Activated T-cell treated with anti-CD3 and anti-CD28 coated beads, Interleukin-2, amount 50 U/mL, for 4 hours (primary cell): ENCODE results near the gene IQCE. TPM values are rescaled to one million over a fixed set of nuclear protein-coding genes. Genes with fewer than 3 reads are reported as not detected.
"Not testable (repeated sequence)": the region's sequence is repeated elsewhere in the genome, so short reads cannot be mapped to it uniquely, and the experiment has no call there.

ENCODE experiments used
- ATAC-seq, 2 donors: fragments of 200-7000 bp; cut with Tn5 transposase; one replicate each; pipeline ENCODE4 v1.10.0; 2021
- DNase-seq: peaks from one replicate; pipeline ENCODE4 v3.0.0-alpha.2; 2020
- H3K27me3 Mint-ChIP-seq: one replicate; pipeline ENCODE4 v1.8.0; 2021; ENCODE audit warnings: low read depth, mixed read lengths
- H3K36me3 Mint-ChIP-seq: one replicate; pipeline ENCODE4 v1.8.0; 2022; ENCODE audit warnings: mixed read lengths; ENCODE audit not compliant: insufficient read depth
- H3K4me1 Mint-ChIP-seq: one replicate; pipeline ENCODE4 v1.8.0; 2021; ENCODE audit warnings: low read depth, mixed read lengths
- H3K4me3 Mint-ChIP-seq: one replicate; pipeline ENCODE4 v1.8.0; 2021; ENCODE audit warnings: mild to moderate bottlenecking, moderate library complexity, mixed read lengths
- H3K9me3 Mint-ChIP-seq: one replicate; pipeline ENCODE4 v1.8.0; 2021; ENCODE audit warnings: mixed read lengths
- total RNA-seq, 3 donors: library from RNA; stranded (reverse); gene quantifications; one replicate each; pipeline ENCODE4 v1.2.1, GENCODE V29; 2021

Gene IQCE
- total RNA-seq, 3 donors from 2014 or later: 8.9 to 10.4 (median 9.0) TPM

DNA sequence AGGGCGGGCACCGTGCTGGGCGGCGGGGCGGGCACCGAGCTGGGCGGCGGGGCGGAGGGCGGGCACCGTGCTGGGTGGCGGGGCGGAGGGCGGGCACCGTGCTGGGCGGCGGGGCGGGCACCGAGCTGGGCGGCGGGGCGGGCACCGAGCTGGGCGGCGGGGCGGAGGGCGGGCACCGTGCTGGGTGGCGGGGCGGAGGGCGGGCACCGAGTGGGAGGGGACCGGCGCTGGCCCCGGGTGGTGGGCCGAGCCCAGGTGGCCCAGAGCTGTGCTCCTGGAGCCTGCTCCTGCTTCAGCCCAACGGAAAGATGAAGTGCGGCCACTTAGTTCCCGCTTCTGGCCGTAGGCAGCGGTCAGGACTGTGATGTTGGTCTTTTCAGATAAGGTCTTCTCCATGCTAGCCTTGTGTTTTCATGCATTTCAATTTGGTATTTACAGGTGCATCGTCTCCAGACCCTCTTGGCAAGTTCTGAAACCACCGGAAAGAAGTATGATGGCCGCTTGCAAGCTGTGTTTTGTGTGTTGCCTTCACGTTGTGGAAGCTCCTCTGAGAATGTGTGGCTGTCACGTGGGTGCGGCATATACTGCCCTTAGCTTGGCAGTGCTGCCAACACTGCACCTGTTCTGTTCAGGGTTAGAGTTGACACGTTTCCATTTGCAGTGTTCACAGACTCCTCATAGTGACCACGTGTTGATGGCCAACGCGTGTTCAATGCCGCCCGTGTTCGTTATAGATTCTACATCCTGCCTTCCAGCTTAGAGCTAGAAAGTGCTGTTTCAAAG is 25.2 kb downstream of the IQCE start:
- no peak for ATAC-seq
- no peaks in the 10 kb centered on the region for H3K9me3 Mint-ChIP-seq

DNA sequence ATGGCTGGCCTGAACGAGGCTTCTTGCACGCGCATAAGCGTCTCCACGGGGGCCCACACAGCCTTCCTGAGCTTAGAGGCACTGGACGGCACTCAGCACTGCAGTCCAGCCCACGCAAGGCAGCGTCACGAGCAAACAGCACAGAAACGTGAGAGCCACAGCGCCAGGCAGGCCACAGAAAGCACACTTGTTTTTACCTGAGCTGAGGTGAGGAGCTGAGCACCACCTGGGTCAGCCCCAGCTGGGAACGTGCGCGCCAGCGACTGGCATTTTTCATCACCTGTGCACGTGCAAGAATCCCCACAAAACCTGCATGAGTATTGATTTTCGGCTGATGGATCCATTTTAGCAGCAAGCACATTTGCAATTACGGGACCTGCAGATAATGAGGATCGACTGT is 26.7 kb downstream of the IQCE start:
- no peak for ATAC-seq
- Mint-ChIP-seq H3K4me1 (no peaks in the 10 kb centered on the region), H3K36me3 (peaks cover 9% of the 10 kb centered on the region), H3K27me3 (no peaks in the 10 kb centered on the region), H3K4me3 (no peak overlapping the region), H3K9me3 (no peaks in the 10 kb centered on the region)
- no peak for DNase-seq

More for the DNA sequence above, 25.2 kb downstream of the IQCE start:
- Mint-ChIP-seq H3K4me3 (no peak overlapping the region), H3K4me1 (no peaks in the 10 kb centered on the region), H3K27me3 (no peaks in the 10 kb centered on the region), H3K36me3 (peaks cover 9% of the 10 kb centered on the region)
- DNase-seq: no peak

DNA sequence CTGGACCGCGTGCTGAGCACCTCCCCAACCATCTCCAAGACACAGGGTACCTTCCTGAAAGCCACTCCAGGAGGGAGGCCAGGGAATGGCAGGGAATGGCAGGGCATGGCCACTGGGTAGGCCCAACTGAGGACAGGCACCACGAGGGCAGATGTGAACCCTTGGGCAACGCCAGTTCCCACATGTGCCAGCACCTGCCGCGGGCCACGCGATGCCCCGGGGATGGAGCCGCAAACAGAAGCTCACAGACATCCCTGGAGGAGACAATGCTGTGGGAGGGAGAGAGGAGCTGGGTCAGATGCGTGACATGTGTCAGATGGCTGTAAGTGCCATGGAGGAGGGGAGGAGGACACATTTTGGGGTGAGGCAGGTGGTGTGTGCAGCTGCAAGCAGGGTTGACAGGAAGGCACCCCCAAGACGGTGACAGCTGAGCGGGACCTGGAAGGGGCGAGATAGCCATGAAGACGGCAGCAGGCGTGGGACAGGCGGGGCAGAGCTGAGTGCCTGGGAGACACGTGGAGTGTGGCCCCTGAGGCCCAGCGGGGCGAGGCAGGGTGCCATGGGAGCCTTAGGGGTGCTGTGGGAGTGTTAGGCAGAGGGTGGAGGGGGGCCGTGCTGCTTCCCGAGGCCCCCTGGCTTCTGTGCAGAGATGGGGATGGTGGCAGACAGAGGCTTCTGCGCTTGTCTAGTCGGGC is 27.7 kb downstream of the IQCE start:
- ATAC-seq (no peak), DNase-seq (no peak)
- H3K27me3 Mint-ChIP-seq: no peaks in the 10 kb centered on the region
- no peaks in the 10 kb centered on the region for H3K9me3 Mint-ChIP-seq
- H3K4me3 Mint-ChIP-seq: no peak overlapping the region
- peaks cover 9% of the 10 kb centered on the region for H3K36me3 Mint-ChIP-seq
- no peaks in the 10 kb centered on the region for H3K4me1 Mint-ChIP-seq

DNA sequence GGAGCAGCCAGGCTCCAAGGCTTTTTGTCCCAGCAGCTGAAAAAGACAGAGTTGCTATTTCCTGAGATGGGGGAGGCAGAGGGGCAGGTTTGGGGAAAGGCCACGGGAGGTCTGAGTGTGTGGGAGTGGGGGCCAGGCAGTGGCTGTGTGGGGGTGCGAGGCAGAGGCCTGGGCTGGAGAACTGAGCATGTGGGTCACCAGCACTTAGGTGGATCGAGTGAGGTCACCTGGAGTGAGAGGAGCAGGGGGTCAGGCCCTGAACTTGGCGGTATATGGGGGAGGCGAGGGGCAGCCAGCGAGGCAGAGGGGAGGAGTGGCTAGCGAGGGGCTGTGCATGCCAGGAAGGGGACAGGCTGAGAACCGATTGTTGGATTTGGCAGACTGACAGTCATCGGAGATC is 28.4 kb downstream of the IQCE start:
- ATAC-seq: no peak

DNA sequence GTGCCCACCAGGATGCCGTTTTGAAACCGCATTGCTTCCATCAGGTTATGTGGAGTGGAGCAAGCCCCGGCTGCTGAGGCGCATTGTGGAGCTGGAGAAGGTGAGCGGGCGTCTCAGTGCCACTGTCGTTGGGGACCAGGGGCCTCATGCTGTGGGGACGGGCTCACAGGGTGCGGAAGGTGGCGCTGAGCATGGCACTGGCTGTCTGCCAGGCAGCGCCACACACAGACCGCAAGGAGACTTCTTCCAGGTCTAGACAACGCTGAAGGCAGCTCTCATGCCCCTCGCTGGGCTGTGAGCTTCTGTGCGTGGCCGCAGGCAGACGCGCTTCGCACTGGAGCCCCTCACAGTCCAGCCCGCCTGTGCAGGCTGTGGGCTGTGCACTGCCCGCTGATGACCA is 29.0 kb downstream of the IQCE start:
- ATAC-seq: no peak
- Mint-ChIP-seq H3K27me3 (no peaks in the 10 kb centered on the region), H3K4me1 (no peaks in the 10 kb centered on the region), H3K4me3 (no peak overlapping the region), H3K9me3 (no peaks in the 10 kb centered on the region), H3K36me3 (peaks cover 13% of the 10 kb centered on the region)
- DNase-seq: no peak

More for the DNA sequence above, 28.4 kb downstream of the IQCE start:
- no peaks in the 10 kb centered on the region for H3K27me3 Mint-ChIP-seq
- DNase-seq: no peak
- H3K4me1 Mint-ChIP-seq: no peaks in the 10 kb centered on the region
- no peak overlapping the region for H3K4me3 Mint-ChIP-seq
- H3K36me3 Mint-ChIP-seq: peaks cover 11% of the 10 kb centered on the region
- no peaks in the 10 kb centered on the region for H3K9me3 Mint-ChIP-seq

DNA sequence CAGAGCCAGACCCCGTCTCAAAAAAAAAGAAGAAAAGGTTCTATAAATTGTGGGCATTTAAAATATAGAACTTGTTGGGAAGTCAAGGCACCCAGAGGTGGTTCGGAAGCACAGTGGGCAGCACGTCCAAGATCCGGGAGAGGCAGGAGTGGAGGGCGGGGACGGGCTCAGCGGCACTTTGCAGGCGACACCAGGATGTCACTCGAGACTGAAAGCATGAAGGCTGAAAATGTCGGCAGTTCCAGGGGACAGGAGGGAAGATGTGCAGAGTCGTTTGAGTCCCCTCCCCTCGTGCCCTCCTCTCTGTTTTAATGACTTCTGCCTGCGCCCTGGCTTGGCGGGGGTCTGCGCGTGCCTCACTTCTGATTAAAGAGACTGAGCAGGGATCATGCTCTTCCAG is 30.6 kb downstream of the IQCE start:
- no peaks in the 10 kb centered on the region for H3K9me3 Mint-ChIP-seq
- H3K4me3 Mint-ChIP-seq: no peak overlapping the region
- no peak for DNase-seq
- H3K27me3 Mint-ChIP-seq: no peaks in the 10 kb centered on the region
- no peak for ATAC-seq
- H3K4me1 Mint-ChIP-seq: no peaks in the 10 kb centered on the region
- H3K36me3 Mint-ChIP-seq: peaks cover 15% of the 10 kb centered on the region

DNA sequence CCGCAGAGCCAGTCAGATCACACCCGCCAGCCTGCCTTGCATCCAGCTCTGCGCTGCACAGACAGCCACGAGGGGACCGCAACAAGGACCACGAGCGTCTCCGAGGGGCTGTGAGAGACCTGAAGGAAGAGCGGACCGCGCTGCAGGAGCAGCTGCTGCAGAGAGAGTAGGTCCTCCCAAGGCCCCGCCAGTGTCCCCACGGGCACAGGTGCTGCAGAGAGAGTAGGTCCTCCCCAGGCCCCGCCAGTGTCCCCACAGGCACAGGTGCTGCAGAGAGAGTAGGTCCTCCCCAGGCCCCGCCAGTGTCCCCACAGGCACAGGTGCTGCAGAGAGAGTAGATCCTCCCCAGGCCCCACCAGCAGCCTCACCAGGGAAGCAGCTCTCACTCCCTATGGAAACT is 31.2 kb downstream of the IQCE start:
- not testable (repeated sequence) for DNase-seq, H3K27me3 Mint-ChIP-seq, ATAC-seq, H3K9me3 Mint-ChIP-seq, H3K4me3 Mint-ChIP-seq, H3K4me1 Mint-ChIP-seq
- H3K36me3 Mint-ChIP-seq: peaks cover 11% of the 10 kb centered on the region

DNA sequence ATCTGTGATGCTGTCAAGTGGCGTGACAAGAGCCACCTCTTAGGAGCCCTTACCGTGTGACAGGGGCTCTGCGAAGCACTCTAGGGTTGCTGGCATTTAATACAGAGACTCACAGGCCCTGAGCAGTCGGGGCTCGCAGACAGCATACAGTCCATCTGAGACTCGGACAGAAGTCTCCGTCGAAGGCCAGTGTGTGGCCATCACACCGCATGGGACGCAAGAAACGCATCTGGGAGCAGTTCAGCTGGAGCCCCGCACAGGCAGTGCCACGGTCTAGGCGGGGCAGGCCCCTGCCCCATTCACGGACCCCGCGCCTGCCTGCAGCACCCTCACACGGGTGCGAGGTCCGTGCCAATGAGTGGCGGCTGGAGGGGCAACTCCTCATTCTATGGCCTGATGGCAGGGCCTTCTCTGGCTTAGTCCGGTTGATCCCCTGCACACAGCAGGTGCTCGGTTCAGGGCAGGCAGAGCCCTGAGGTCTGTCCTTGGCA is 33.6 kb downstream of the IQCE start:
- H3K4me1 Mint-ChIP-seq: no peaks in the 10 kb centered on the region
- H3K9me3 Mint-ChIP-seq: no peaks in the 10 kb centered on the region
- H3K4me3 Mint-ChIP-seq: no peak overlapping the region
- DNase-seq (no peak), ATAC-seq (no peak)
- H3K27me3 Mint-ChIP-seq: no peaks in the 10 kb centered on the region
- peaks cover 11% of the 10 kb centered on the region for H3K36me3 Mint-ChIP-seq

DNA sequence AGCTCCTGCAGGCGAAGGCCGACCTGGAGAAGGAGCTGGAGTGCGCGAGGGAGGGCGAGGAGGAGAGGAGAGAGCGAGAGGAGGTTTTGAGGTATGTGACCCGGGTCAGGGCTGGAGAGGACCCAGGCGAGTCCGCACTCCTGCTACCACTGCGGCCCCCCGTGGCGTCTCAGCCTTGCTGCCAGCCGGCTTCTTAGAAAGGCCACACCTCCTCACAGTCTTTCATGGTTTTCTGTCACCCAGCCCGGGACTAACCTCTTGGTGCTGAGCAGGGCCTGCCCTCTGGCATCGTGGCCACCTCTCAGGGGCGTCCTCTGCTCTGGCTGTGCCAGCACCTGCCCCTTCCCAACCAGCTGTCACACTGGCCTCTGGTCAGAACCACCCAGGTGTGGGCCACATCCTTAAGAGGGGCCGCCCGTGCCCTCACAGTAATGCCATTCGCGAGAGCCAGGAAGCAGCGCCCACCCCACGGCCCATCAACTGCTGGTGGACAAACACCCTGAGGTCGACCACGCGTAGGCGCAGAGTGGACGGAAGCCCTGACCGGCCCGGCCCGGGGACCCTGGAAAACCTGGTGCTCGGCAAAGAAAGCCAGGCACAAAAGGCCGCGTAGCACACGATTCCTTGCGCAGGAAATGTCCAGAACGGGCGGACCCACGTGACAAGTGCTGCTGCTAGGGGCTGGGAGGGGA is 34.4 kb downstream of the IQCE start:
- H3K4me1 Mint-ChIP-seq: no peaks in the 10 kb centered on the region
- ATAC-seq (no peak), DNase-seq (no peak)
- H3K27me3 Mint-ChIP-seq: no peaks in the 10 kb centered on the region
- H3K4me3 Mint-ChIP-seq: no peak overlapping the region
- no peaks in the 10 kb centered on the region for H3K9me3 Mint-ChIP-seq
- peaks cover 14% of the 10 kb centered on the region for H3K36me3 Mint-ChIP-seq

DNA sequence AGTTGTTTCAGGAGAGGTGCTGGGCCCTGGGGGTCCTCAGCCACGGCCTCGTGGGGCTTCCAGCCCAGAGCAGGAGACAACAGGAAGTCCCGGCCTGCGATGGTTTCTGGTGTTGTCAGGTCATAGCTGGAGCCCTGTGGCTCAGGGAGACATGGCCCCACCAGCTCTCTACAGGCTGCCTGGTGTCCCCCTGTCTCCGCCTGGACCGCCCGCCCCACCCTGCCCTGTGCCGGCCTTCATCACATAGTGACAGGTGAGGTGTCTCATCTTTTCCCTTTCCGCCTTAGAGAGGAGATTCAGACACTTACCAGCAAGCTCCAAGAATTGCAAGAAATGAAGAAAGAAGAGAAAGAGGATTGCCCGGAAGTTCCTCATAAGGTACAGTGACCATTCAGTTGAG is 35.8 kb downstream of the IQCE start:
- Mint-ChIP-seq H3K4me3 (no peak overlapping the region), H3K9me3 (no peaks in the 10 kb centered on the region), H3K27me3 (no peaks in the 10 kb centered on the region), H3K4me1 (no peaks in the 10 kb centered on the region), H3K36me3 (peaks cover 16% of the 10 kb centered on the region)
- ATAC-seq (no peak), DNase-seq (no peak)

DNA sequence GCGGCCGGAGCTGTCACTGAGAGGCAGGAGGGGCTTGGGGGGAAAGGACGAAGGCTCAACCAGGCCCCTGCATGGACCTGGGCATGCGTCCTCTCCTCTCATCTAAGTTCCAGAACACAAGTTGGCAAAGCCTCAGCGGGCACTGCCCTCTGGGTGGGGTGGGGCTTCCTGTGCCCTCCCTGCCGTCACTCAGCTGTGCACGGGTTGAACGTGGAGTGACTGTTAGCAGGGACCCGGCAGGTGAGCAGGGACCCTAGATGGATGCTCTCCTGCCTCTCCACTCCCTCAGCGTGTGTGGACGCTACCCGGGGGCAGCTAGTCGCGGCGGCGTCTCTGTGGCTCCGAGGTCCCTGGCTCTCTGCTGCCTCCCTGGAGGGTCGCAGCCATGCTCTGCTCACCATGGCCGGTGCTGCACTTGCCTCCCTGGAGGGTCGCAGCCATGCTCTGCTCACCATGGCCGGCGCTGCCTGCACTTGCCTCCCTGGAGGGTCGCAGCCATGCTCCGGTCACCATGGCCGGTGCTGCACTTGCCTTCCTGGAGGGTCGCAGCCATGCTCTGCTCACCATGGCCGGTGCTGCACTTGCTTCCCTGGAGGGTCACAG is 36.6 kb downstream of the IQCE start:
- DNase-seq: no peak
- H3K4me1 Mint-ChIP-seq: no peaks in the 10 kb centered on the region
- H3K36me3 Mint-ChIP-seq: peaks cover 16% of the 10 kb centered on the region
- no peak for ATAC-seq
- no peak overlapping the region for H3K4me3 Mint-ChIP-seq
- no peaks in the 10 kb centered on the region for H3K9me3 Mint-ChIP-seq
- no peaks in the 10 kb centered on the region for H3K27me3 Mint-ChIP-seq

DNA sequence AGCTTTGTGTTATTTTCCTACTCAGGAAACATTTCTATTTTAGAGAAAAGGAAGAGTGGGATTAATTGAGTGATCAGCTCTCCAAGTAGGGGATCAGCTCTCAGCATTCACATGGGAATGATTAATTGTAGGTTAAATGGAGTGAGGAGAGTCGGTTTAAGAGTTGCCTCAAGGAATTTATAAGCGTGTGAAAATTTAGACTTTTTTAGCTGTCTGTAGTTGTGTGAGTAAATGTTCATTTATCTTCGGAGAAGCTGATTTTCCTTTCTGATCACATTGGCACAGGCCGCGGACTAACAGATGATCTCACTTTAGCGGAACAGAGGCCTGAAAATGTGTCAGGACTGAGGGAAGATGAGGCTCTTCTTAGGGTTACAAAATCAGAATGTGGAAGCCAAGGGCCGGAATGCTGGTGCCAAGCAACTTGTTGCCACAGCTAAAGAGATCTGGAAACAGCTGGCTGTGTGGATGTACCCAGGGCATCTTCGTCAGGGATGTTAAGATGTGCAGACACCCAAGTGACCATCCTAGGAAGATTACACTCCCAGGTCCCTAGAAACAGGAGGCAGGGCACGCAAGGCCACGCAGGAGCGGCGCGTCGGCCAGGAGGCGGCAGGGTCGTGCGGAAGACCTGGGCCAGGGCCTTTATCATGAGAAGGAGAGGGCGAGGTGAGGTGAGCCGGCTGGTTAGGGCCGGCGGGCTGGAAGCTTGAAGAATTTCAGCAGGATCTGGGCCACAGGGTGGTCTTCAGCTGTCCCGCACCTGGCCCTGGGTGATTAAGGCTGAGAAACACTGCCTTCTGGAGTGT is 37.9 kb downstream of the IQCE start:
- Mint-ChIP-seq H3K9me3 (no peaks in the 10 kb centered on the region), H3K4me1 (no peaks in the 10 kb centered on the region), H3K4me3 (no peak overlapping the region), H3K36me3 (peaks cover 16% of the 10 kb centered on the region), H3K27me3 (no peaks in the 10 kb centered on the region)
- no peak for ATAC-seq
- no peak for DNase-seq

DNA sequence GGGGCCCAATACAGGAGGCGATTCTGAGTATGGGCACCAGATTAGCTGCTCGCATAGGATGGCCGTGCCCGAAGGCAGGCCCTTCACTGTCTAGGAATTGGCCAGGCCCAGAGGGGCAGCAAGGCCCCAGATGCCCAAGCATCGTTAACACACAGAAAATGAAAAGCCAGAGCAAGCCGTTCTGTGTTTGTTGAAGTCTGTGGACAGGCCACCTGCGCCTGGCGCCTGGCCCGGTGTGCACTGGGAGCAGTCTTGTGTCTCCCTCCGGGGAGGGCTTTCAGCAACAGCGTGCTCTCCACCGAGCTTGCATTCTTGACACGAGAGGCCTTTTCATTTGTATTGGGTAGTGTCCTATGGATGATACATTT is 38.5 kb downstream of the IQCE start:
- Mint-ChIP-seq H3K4me1 (no peaks in the 10 kb centered on the region), H3K4me3 (no peak overlapping the region), H3K9me3 (no peaks in the 10 kb centered on the region), H3K27me3 (no peaks in the 10 kb centered on the region), H3K36me3 (peaks cover 13% of the 10 kb centered on the region)
- DNase-seq: no peak
- ATAC-seq: no peak
